ENCODE results near the gene GNAQ. TPM values are rescaled to one million over a fixed set of nuclear protein-coding genes. Genes with fewer than 3 reads are reported as not detected.
A peak's percentile ranks its signal among the peaks of the same experiment; 100 is the strongest.

GNAQ gene
- polyA plus RNA-seq, 2 of the 4 experiments (the other 2 are of a cell fraction), result 17.9 to 60.0 TPM

DNA sequence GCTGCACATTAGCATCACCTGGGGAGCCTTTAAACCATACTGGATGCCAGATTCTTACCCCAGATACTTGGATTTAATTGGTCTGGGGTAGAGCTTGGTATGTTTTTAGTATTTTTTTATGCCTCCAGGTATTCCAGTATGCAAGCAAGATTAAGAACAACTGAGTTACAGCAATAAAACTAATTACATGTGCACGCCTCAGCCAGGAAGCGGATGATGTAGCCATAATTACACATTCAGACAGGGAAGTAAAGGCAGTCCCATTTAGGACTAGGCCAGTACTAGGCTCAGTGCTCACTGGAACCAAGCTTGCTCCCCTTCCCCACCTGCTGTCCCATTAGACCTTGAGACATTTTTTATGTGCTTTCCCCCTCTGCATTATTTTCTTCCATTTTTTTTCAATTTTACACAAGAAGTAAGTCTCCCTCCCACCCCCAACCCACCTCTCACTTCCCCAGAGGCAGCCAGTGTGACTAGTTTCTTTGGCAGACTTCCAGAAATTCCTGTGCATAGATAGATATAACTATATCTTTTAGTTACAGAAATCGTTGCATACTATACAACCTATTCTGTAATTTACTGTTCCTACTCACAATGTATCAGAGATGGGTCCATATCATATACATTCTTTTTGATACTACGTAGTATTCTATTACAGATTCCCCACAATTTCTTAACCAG, 7.1 kb upstream of the GNAQ start:
- ChIA-PET POLR2A (no interaction called here), CTCF (interaction anchor here (4.8 kb wide), 1 partner anchor 62 kb away, joined by 57 read pairs; no protein-coding TSS in a partner anchor)
- Histone ChIP-seq H3K4me2 (no peak overlapping the region), H3K27ac (no peak overlapping the region), H3K4me3 (no peak overlapping the region), H3K9me3 (no peaks in the 10 kb centered on the region), H3K4me1 (peaks cover 11% of the 10 kb centered on the region)
- 70% methylated on average over 4 of the region's 4 CpGs for WGBS (ENCODE audit: missing lambda C conversion rate)
- DNase-seq (ENCODE audit: low read depth in 1 of 2, low spot score in 1 of 2) (no peak), ATAC-seq (no peak), FAIRE-seq (no peak)
- TF ChIP-seq CHD4 (IDR thresholded peaks at IDR 0.05; ENCODE audit: borderline replicate concordance) (no peak), JUN (IDR thresholded peaks at IDR 0.05) (no peak), HEYL (CRISPR knock-in tag; IDR thresholded peaks at IDR 0.05) (no peak), POLR2A (IDR thresholded peaks at IDR 0.05; ENCODE audit: low read length) (no peak), RFX5 (IDR thresholded peaks at IDR 0.05) (no peak), FOXS1 (CRISPR knock-in tag; IDR thresholded peaks at IDR 0.05) (no peak), EP300 (IDR thresholded peaks at IDR 0.05) (no peak), RARB (CRISPR knock-in tag; IDR thresholded peaks at IDR 0.05) (no peak), NPAS2 (CRISPR knock-in tag; IDR thresholded peaks at IDR 0.05; ENCODE audit: borderline replicate concordance) (no peak), HOXB13 (CRISPR knock-in tag; IDR thresholded peaks at IDR 0.05; ENCODE audit: low read depth) (no peak), TFCP2L1 (CRISPR knock-in tag; IDR thresholded peaks at IDR 0.05) (no peak), POLR2AphosphoS2 (conservative IDR thresholded peaks at IDR 0.05; ENCODE audit: low read length) (no peak), ESRRA (IDR thresholded peaks at IDR 0.05; ENCODE audit: borderline replicate concordance, low read length) (no peak), HOXA7 (CRISPR knock-in tag; IDR thresholded peaks at IDR 0.05) (no peak), PHF8 (IDR thresholded peaks at IDR 0.05; ENCODE audit: borderline replicate concordance, low read depth) (no peak), KDM1A (IDR thresholded peaks at IDR 0.05; ENCODE audit: low read depth) (no peak), CBX2 (IDR thresholded peaks at IDR 0.05; ENCODE audit: borderline replicate concordance, low read depth) (no peak)
- TF ChIP-seq, protein P1, sequence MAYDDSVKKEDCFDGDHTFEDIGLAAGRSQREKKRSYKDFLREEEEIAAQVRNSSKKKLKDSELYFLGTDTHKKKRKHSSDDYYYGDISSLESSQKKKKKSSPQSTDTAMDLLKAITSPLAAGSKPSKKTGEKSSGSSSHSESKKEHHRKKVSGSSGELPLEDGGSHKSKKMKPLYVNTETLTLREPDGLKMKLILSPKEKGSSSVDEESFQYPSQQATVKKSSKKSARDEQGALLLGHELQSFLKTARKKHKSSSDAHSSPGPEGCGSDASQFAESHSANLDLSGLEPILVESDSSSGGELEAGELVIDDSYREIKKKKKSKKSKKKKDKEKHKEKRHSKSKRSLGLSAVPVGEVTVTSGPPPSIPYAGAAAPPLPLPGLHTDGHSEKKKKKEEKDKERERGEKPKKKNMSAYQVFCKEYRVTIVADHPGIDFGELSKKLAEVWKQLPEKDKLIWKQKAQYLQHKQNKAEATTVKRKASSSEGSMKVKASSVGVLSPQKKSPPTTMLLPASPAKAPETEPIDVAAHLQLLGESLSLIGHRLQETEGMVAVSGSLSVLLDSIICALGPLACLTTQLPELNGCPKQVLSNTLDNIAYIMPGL (CRISPR knock-in tag; IDR thresholded peaks at IDR 0.05; ENCODE audit: borderline replicate concordance), result no peak
- TF ChIP-seq, protein P2, sequence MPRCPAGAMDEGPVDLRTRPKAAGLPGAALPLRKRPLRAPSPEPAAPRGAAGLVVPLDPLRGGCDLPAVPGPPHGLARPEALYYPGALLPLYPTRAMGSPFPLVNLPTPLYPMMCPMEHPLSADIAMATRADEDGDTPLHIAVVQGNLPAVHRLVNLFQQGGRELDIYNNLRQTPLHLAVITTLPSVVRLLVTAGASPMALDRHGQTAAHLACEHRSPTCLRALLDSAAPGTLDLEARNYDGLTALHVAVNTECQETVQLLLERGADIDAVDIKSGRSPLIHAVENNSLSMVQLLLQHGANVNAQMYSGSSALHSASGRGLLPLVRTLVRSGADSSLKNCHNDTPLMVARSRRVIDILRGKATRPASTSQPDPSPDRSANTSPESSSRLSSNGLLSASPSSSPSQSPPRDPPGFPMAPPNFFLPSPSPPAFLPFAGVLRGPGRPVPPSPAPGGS (IDR thresholded peaks at IDR 0.05), result no peak
- TF ChIP-seq, protein P3, sequence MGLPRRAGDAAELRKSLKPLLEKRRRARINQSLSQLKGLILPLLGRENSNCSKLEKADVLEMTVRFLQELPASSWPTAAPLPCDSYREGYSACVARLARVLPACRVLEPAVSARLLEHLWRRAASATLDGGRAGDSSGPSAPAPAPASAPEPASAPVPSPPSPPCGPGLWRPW (IDR thresholded peaks at IDR 0.05), result no peak

DNA sequence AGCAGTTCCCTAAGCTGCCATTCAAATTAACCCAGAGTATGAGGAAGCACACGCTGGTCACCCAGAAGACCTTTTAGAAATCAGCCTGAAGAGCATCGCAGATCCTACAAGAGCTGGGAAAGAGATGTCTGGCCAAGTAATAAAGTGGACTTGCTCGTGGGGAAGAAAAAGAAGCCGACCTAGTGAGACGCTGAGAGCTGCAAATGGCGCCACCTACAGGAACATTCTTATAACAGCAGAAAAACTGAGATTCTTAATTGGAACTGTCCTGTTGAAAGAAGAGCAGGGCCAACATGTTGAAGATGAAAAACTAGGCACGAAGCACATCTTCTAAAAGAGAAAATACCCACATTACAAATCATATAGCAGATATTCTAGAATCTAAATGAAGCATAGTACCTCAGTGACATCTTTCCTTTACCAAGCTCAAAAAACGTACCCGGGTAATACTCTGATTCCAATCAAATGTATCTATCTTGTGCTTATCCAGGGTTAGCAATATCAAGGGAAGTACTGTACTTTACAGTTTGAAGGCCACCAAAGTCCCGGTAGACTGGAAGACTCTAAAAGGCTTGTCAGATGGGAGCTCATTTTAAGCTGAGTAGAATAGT, 3.9 kb upstream of the GNAQ start:
- ATAC-seq (peak in 1 of 2 experiments; percentile 27; a peak in 3 of 6 replicates), DNase-seq (ENCODE audit: low read depth in 1 of 2, low spot score in 1 of 2) (peak; percentile 40 to 80), FAIRE-seq (peak; percentile 86)
- 14% methylated on average over 10 of the region's 10 CpGs for WGBS (ENCODE audit: missing lambda C conversion rate)
- peak overlapping the region; percentile 55 for H3K4me2 ChIP-seq
- H3K9me3 ChIP-seq, result no peaks in the 10 kb centered on the region
- peaks cover 21% of the 10 kb centered on the region for H3K4me1 ChIP-seq
- POLR2A ChIA-PET, result no interaction called here
- TF ChIP-seq, protein P4, sequence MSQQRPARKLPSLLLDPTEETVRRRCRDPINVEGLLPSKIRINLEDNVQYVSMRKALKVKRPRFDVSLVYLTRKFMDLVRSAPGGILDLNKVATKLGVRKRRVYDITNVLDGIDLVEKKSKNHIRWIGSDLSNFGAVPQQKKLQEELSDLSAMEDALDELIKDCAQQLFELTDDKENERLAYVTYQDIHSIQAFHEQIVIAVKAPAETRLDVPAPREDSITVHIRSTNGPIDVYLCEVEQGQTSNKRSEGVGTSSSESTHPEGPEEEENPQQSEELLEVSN (IDR thresholded peaks at IDR 0.05; ENCODE audit: borderline replicate concordance, low read depth), result no peak
- TF ChIP-seq HEYL (CRISPR knock-in tag; IDR thresholded peaks at IDR 0.05) (no peak), RAD21 (conservative IDR thresholded peaks at IDR 0.05 in 1 of 2, IDR thresholded peaks at IDR 0.05 in 1 of 2) (peak; percentile 88 to 90), NFE2L2 (conservative IDR thresholded peaks at IDR 0.05; ENCODE audit: low read length) (no peak), TFCP2L1 (CRISPR knock-in tag; IDR thresholded peaks at IDR 0.05) (no peak), KDM1A (IDR thresholded peaks at IDR 0.05; ENCODE audit: low read depth) (no peak), HOXB5 (CRISPR knock-in tag; IDR thresholded peaks at IDR 0.05) (no peak), HOXA7 (CRISPR knock-in tag; IDR thresholded peaks at IDR 0.05) (no peak), EHF (CRISPR knock-in tag; IDR thresholded peaks at IDR 0.05) (no peak), SMC3 (IDR thresholded peaks at IDR 0.05) (peak; percentile 82), EHMT2 (IDR thresholded peaks at IDR 0.05; ENCODE audit: low read depth) (no peak)
- TF ChIP-seq, protein P5, sequence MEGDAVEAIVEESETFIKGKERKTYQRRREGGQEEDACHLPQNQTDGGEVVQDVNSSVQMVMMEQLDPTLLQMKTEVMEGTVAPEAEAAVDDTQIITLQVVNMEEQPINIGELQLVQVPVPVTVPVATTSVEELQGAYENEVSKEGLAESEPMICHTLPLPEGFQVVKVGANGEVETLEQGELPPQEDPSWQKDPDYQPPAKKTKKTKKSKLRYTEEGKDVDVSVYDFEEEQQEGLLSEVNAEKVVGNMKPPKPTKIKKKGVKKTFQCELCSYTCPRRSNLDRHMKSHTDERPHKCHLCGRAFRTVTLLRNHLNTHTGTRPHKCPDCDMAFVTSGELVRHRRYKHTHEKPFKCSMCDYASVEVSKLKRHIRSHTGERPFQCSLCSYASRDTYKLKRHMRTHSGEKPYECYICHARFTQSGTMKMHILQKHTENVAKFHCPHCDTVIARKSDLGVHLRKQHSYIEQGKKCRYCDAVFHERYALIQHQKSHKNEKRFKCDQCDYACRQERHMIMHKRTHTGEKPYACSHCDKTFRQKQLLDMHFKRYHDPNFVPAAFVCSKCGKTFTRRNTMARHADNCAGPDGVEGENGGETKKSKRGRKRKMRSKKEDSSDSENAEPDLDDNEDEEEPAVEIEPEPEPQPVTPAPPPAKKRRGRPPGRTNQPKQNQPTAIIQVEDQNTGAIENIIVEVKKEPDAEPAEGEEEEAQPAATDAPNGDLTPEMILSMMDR (IDR thresholded peaks at IDR 0.05), result peak; percentile 93
- TF ChIP-seq, protein P6, sequence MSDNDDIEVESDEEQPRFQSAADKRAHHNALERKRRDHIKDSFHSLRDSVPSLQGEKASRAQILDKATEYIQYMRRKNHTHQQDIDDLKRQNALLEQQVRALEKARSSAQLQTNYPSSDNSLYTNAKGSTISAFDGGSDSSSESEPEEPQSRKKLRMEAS (IDR thresholded peaks at IDR 0.05), result no peak
- H3K4me3 ChIP-seq, result no peak overlapping the region
- 0 out of 6 replicates have a peak overlapping the region, but pooled peaks of 1 of the 2 experiments have one; percentile 38 for H3K27ac ChIP-seq
- CTCF ChIA-PET, result interaction anchor here (0.6 to 4.8 kb wide), 82 partner anchors 10 to 885 kb away, joined by 3 to 57 read pairs (median 4); no protein-coding TSS in a partner anchor
